SK-N-SH (cell line): ENCODE measurements around the gene FAM227B. TPM values are rescaled to one million over a fixed set of nuclear protein-coding genes. Genes with fewer than 3 reads are reported as not detected.
"Not testable (repeated sequence)": the region's sequence is repeated elsewhere in the genome, so short reads cannot be mapped to it uniquely, and the experiment has no call there.

Source experiments
- CTCF ChIA-PET: fragments of 300-600, 350-600 bp; formaldehyde crosslinking; extraction: SDS; loops from one replicate; lab custom pipeline; 2021; lab: Yijun Ruan, JAX
- POLR2A ChIA-PET: fragments of 350-600 bp; sonication (Branson Sonifier 250); formaldehyde crosslinking; extraction: SDS; loops from one replicate; lab custom pipeline; 2020; ENCODE audit warnings: antibody characterized with exemption, inconsistent platforms; lab: Yijun Ruan, JAX
- DNase-seq: peaks from one replicate; pipeline ENCODE4 v3.0.0; 2012
- H2AFZ ChIP-seq: fragments of 200-600 bp; sonication (generic); 2 replicates; pipeline ENCODE4 v1.8.1; 2016; ENCODE audit warnings: antibody characterized with exemption, mild to moderate bottlenecking, low read depth
- H3F3A ChIP-seq: fragments of 200-600 bp; sonication (generic); replicated peaks from 2 replicates; pipeline ENCODE3; 2016; ENCODE audit warnings: antibody characterized with exemption, mild to moderate bottlenecking; ENCODE audit not compliant: insufficient read depth
- H3K27ac ChIP-seq, 2 experiments: fragments of 200-500 bp in 1 of 2; fragments of 200-600 bp in 1 of 2; sonication (Bioruptor generic) in 1 of 2; sonication (generic), shearing (Covaris generic) in 1 of 2; 2 replicates each; pipeline versions ENCODE4 v1.5.1 to v1.6.1; 2014 to 2016; ENCODE audit warnings: low read depth in 2 of 2, inconsistent platforms in 1 of 2, low read length in 1 of 2, mild to moderate bottlenecking in 1 of 2, mixed read lengths in 1 of 2
- H3K27me3 ChIP-seq: fragments of 200-600 bp; sonication (generic), shearing (Covaris generic); 2 replicates; pipeline ENCODE4 v1.6.1; 2016; ENCODE audit warnings: mixed run types; ENCODE audit not compliant: insufficient read depth
- H3K36me3 ChIP-seq, 2 experiments: fragments of 200-500 bp in 1 of 2; fragments of 200-600 bp in 1 of 2; sonication (Bioruptor generic) in 1 of 2; sonication (generic) in 1 of 2; replicated peaks in 1 of 2; 2 replicates each; pipeline versions ENCODE3 to v1.5.1; 2014 to 2016; ENCODE audit warnings: low read length in 1 of 2, mild to moderate bottlenecking in 1 of 2; ENCODE audit not compliant: insufficient read depth in 2 of 2, control insufficient read depth in 1 of 2
- H3K4me1 ChIP-seq, 2 experiments: fragments of 200-500 bp in 1 of 2; fragments of 200-600 bp in 1 of 2; sonication (Bioruptor generic) in 1 of 2; sonication (generic), shearing (Covaris generic) in 1 of 2; 2 replicates each; pipeline versions ENCODE4 v1.5.1 to v1.6.1; 2014 to 2016; ENCODE audit warnings: low read depth in 1 of 2, low read length in 1 of 2, mixed run types in 1 of 2; ENCODE audit not compliant: insufficient read depth in 2 of 2, control insufficient read depth in 1 of 2
- H3K4me2 ChIP-seq: fragments of 200-600 bp; sonication (generic), shearing (Covaris generic); 2 replicates; pipeline ENCODE4 v1.6.1; 2017; ENCODE audit warnings: mixed run types
- H3K4me3 ChIP-seq, 2 experiments: fragments of 200-500 bp in 1 of 2; fragments of 200-600 bp in 1 of 2; sonication (Bioruptor generic) in 1 of 2; sonication (generic), shearing (Covaris generic) in 1 of 2; 2 replicates each; pipeline versions ENCODE4 v1.5.1 to v1.8.1; 2014 to 2016; ENCODE audit warnings: low read depth in 2 of 2, inconsistent platforms in 1 of 2, low read length in 1 of 2, mild to moderate bottlenecking in 1 of 2, mixed read lengths in 1 of 2, moderate library complexity in 1 of 2
- H3K79me2 ChIP-seq: fragments of 200-600 bp; sonication (generic); 2 replicates; pipeline ENCODE4 v1.8.1; 2017; ENCODE audit warnings: mild to moderate bottlenecking; ENCODE audit not compliant: insufficient read depth
- H3K9ac ChIP-seq: fragments of 200-600 bp; sonication (generic); 2 replicates; pipeline ENCODE4 v1.6.1; 2017; ENCODE audit warnings: mixed run types
- H3K9me2 ChIP-seq: fragments of 200-600 bp; sonication (generic); 2 replicates; pipeline ENCODE4 v1.6.1; 2017; ENCODE audit warnings: mixed run types
- H3K9me3 ChIP-seq: fragments of 200-600 bp; sonication (generic); 2 replicates; pipeline ENCODE4 v1.6.1; 2017; ENCODE audit warnings: mixed run types, mild to moderate bottlenecking, moderate library complexity
- H4K20me1 ChIP-seq: fragments of 200-600 bp; sonication (generic); 2 replicates; pipeline ENCODE4 v1.6.1; 2017; ENCODE audit warnings: mild to moderate bottlenecking, mixed run types; ENCODE audit not compliant: insufficient read depth
- CHD2 ChIP-seq: fragments of 150-350 bp; IDR thresholded peaks from 2 replicates; pipeline ENCODE4 v1.6.1; 2018; ENCODE audit warnings: low read length; ENCODE audit not compliant: partially characterized antibody
- GATA2 ChIP-seq: sonication (generic); formaldehyde crosslinking; IDR thresholded peaks from 2 replicates; pipeline ENCODE4 v1.5.0; 2020; ENCODE audit warnings: mild to moderate bottlenecking, missing genetic modification reagents
- NFIC ChIP-seq: IDR thresholded peaks from 2 replicates; pipeline ENCODE4 v1.4.0; 2012; ENCODE audit warnings: borderline replicate concordance
- RAD21 ChIP-seq: IDR thresholded peaks from 2 replicates; pipeline ENCODE4 v1.6.1; 2012; ENCODE audit warnings: mild to moderate bottlenecking, low read length
- RFX5 ChIP-seq: IDR thresholded peaks from 2 replicates; pipeline ENCODE4 v1.6.1; 2012; ENCODE audit warnings: mild to moderate bottlenecking, improper control_type of control experiment, low read length
- SMC3 ChIP-seq: IDR thresholded peaks from 2 replicates; pipeline ENCODE4 v1.6.1; 2012; ENCODE audit warnings: low read depth, low read length, improper control_type of control experiment
- YY1 ChIP-seq: IDR thresholded peaks from 2 replicates; pipeline ENCODE4 v1.4.0; 2012; ENCODE audit warnings: low read depth, mild to moderate bottlenecking
- WGBS: methylation state at CpG from one replicate; pipeline ENCODE4 v1.1.6; 2017; ENCODE audit warnings: low lambda C conversion rate; 5-methylcytosine and 5-hydroxymethylcytosine counted together
- polyA plus RNA-seq, 3 experiments: library from polyadenylated mRNA; depleted of rRNA; stranded (reverse); fragments of >200 nt; gene quantifications; 2 replicates each; pipeline ENCODE4 v1.2.3, GENCODE V29; 2012
- TF ChIP-seq, protein P1 (sequence below): IDR thresholded peaks from 2 replicates; pipeline ENCODE4 v1.4.0; 2012; ENCODE audit warnings: low read depth
- TF ChIP-seq, protein P2 (sequence below): IDR thresholded peaks from 2 replicates; pipeline ENCODE4 v1.4.0; 2012; ENCODE audit warnings: low read depth, borderline replicate concordance

The FAM227B gene
- polyA plus RNA-seq, 1 of the 3 experiments (the other 2 are of a cell fraction), result 4.4 TPM

DNA sequence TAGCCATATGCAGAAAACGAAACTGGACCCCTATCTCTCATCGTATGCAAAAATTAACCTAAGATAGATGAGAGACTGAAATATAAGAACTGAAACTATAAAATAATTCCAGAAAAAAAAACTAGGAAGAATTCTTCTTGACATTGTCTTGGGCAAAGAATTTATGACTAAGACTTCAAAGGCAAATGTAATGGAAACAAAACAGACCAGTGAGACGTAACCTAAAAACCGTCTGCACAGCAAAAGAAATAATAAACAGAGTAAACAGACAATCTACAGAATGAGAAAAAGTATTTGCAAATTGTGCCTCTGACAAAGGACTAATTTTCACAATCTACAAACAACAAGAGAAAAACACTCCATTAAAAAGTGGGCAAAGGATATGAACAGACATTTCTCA lies 92.3 kb downstream of the FAM227B start (continued):
- TF ChIP-seq GATA2 (CRISPR knock-in tag) (no peak), SMC3 (no peak), NFIC (no peak), RFX5 (no peak), YY1 (no peak)
- TF ChIP-seq, protein P1, sequence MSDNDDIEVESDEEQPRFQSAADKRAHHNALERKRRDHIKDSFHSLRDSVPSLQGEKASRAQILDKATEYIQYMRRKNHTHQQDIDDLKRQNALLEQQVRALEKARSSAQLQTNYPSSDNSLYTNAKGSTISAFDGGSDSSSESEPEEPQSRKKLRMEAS, result no peak
- TF ChIP-seq, protein P2, sequence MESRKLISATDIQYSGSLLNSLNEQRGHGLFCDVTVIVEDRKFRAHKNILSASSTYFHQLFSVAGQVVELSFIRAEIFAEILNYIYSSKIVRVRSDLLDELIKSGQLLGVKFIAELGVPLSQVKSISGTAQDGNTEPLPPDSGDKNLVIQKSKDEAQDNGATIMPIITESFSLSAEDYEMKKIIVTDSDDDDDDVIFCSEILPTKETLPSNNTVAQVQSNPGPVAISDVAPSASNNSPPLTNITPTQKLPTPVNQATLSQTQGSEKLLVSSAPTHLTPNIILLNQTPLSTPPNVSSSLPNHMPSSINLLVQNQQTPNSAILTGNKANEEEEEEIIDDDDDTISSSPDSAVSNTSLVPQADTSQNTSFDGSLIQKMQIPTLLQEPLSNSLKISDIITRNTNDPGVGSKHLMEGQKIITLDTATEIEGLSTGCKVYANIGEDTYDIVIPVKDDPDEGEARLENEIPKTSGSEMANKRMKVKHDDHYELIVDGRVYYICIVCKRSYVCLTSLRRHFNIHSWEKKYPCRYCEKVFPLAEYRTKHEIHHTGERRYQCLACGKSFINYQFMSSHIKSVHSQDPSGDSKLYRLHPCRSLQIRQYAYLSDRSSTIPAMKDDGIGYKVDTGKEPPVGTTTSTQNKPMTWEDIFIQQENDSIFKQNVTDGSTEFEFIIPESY, result no peak

DNA sequence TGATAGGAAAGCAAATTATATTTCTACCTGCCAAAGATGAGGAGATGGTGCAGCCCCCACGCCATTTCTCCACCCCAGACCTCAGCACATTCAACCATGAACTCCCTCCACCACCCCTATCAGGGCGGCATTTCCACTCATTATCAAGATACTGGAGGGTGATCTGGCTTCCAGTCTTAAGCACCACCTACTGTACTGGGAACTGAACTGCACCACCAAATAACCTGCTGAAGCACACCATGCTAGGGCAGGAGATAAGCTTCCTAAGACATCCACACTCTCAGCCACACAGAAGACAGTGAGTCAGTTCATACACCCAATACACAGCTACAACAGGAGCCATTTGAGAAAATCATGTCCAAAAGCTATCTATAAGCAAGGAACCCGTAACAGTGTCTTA lies 98.8 kb downstream of the FAM227B start:
- no peaks in the 10 kb centered on the region for H3K4me1 ChIP-seq
- H4K20me1 ChIP-seq, result no peaks in the 10 kb centered on the region
- H3K9me2 ChIP-seq, result no peaks in the 10 kb centered on the region
- no peaks in the 10 kb centered on the region for H3K36me3 ChIP-seq
- no peaks in the 10 kb centered on the region for H3K79me2 ChIP-seq
- CTCF ChIA-PET, result interaction anchor here (0.8 to 1.0 kb wide), 2 partner anchors 98 to 380 kb away, joined by 3 read pairs; no protein-coding TSS in a partner anchor
- no peaks in the 10 kb centered on the region for H3F3A ChIP-seq
- H3K9ac ChIP-seq, result no peak overlapping the region
- TF ChIP-seq CHD2 (no peak), RAD21 (0 out of 2 replicates have a peak, but pooled peaks have one; percentile 14)
- H3K27ac ChIP-seq, result no peak overlapping the region
- H3K9me3 ChIP-seq, result 0 out of 2 replicates have a peak, but pooled peaks cover 4% of the 10 kb centered on the region
- no peak overlapping the region for H2AFZ ChIP-seq
- no peak overlapping the region for H3K4me3 ChIP-seq
- DNase-seq, result no peak
- H3K4me2 ChIP-seq, result no peak overlapping the region
- POLR2A ChIA-PET, result no interaction called here
- no peaks in the 10 kb centered on the region for H3K27me3 ChIP-seq
- WGBS, result 35% methylated on average over 3 of the region's 3 CpGs

DNA sequence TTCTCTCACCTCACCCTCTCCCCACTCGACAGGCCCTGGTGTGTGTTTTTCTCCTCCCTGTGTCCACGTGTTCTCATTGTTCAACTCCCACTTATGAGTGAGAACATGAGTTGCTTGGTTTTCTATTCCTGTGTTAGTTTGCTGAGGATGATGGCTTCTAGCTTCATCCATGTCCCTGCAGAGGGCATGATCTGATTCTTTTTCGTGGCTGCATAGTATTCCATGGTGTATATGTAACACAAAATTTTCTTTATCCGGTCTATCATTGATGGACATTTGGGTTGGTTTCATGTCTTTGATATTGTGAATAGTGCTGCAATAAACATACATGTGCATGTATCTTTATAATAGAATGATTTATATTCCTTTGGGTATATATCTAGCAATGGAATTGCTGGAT lies 107.9 kb downstream of the FAM227B start:
- H3K36me3 ChIP-seq, H3K4me1 ChIP-seq, DNase-seq, H3K27ac ChIP-seq, H3K9me3 ChIP-seq, H3F3A ChIP-seq, POLR2A ChIA-PET, H3K4me2 ChIP-seq, H3K9me2 ChIP-seq, H3K4me3 ChIP-seq, H4K20me1 ChIP-seq, CTCF ChIA-PET, H3K79me2 ChIP-seq, H3K27me3 ChIP-seq, H2AFZ ChIP-seq, H3K9ac ChIP-seq: not testable (repeated sequence)
- 60% methylated on average over 4 of the region's 4 CpGs for WGBS
